Ascending aorta (tissue), 2 donors: ENCODE measurements around the gene OCRL. TPM values are rescaled to one million over a fixed set of nuclear protein-coding genes. Genes with fewer than 3 reads are reported as not detected.

Experiments used
- DNase-seq, 2 donors: peaks; one replicate each; pipeline ENCODE4 v3.0.0-alpha.2; 2019; ENCODE audit warnings: low spot score in 2 of 2
- H3K27ac ChIP-seq, 2 donors: fragments of 200-600 bp; sonication (generic); one replicate each; pipeline ENCODE4 v1.5.1; 2016 to 2017; ENCODE audit warnings: mild to moderate bottlenecking in 1 of 2
- H3K27me3 ChIP-seq: fragments of 200-600 bp; sonication (generic); one replicate; pipeline ENCODE4 v1.5.1; 2017
- H3K36me3 ChIP-seq, 2 donors: fragments of 200-600 bp; sonication (generic); one replicate each; pipeline ENCODE4 v1.5.1; 2016
- H3K4me1 ChIP-seq, 2 donors: fragments of 200-600 bp; sonication (generic); one replicate each; pipeline ENCODE4 v1.5.1; 2016 to 2017; ENCODE audit warnings: mild to moderate bottlenecking in 1 of 2
- H3K4me3 ChIP-seq, 2 donors: fragments of 200-600 bp; sonication (generic); one replicate each; pipeline ENCODE4 v1.5.1; 2016 to 2017; ENCODE audit warnings: mild to moderate bottlenecking in 1 of 2
- H3K9me3 ChIP-seq, 2 donors: fragments of 200-600 bp; sonication (generic); one replicate each; pipeline ENCODE4 v1.5.1; 2016
- CTCF ChIP-seq, 3 experiments: fragments of 200-600 bp in 2 of 3; fragments of 450-650 bp in 1 of 3; sonication (generic) in 2 of 3; IDR thresholded peaks; one replicate each; pipeline ENCODE4 v1.5.1; 2016 to 2019; ENCODE audit warnings: antibody characterized with exemption in 3 of 3, mild to moderate bottlenecking in 1 of 3, moderate library complexity in 1 of 3
- intact Hi-C: fragments of 100-400 bp; cut with DNase I; formaldehyde crosslinking; loops from one replicate; pipeline ENCODE4 v1.15.1; 2023
- total RNA-seq: library from RNA; depleted of rRNA; stranded (reverse); fragments of >200 nt; gene quantifications from one replicate; pipeline ENCODE4 v1.1.0, GENCODE V29; 2016

Gene OCRL
- 22.4 TPM for total RNA-seq

- TF ChIP-seq CTCF (IDR thresholded peaks at IDR 0.05) = peak; percentile 69 to 81 (median 80)
- H3K27me3 ChIP-seq = no peaks in the 10 kb centered on the region
- intact Hi-C loops = loop anchor here (1.0 kb wide), 1 partner anchor 17 kb away; the partner anchor contains the start of gene SMARCA1
- no peaks in the 10 kb centered on the region for H3K9me3 ChIP-seq
- DNase-seq = peak in 1 of 2 donors; percentile 79
- peak within 1 kb of the TSS; percentile 81 for H3K27ac ChIP-seq
- no peaks in the 10 kb centered on the region for H3K36me3 ChIP-seq
- H3K4me3 ChIP-seq = peak within 1 kb of the TSS; percentile 64 to 79
- H3K4me1 ChIP-seq = no peaks in the 10 kb centered on the region
These were observed at the start of gene OCRL for GRCh38 chrX:129540068-129540653. Gene OCRL (plus strand): TSS chrX:129540259. CDS start chrX:129540440, 181 bp downstream.

GRCh38 chrX:129490330-129490729 lies 49.7 kb upstream of the OCRL start:
- no peaks in the 10 kb centered on the region for H3K27me3 ChIP-seq
- DNase-seq = no peak
- no peaks in the 10 kb centered on the region for H3K4me1 ChIP-seq
- no peak overlapping the region for H3K27ac ChIP-seq
- H3K4me3 ChIP-seq = no peak overlapping the region
- intact Hi-C loops = no loop called here
- peaks cover 0 to 11% of the 10 kb centered on the region in 2 donors for H3K36me3 ChIP-seq
- TF ChIP-seq CTCF (IDR thresholded peaks at IDR 0.05) = no peak
- no peaks in the 10 kb centered on the region for H3K9me3 ChIP-seq

GRCh38 chrX:129493643-129494042 lies 46.4 kb upstream of the OCRL start:
- no peak for TF ChIP-seq CTCF (IDR thresholded peaks at IDR 0.05)
- Histone ChIP-seq H3K9me3 (no peaks in the 10 kb centered on the region), H3K4me3 (no peak overlapping the region), H3K4me1 (no peaks in the 10 kb centered on the region), H3K36me3 (peaks cover 0 to 6% of the 10 kb centered on the region in 2 donors), H3K27me3 (no peaks in the 10 kb centered on the region), H3K27ac (no peak overlapping the region)
- DNase-seq = no peak
- intact Hi-C loops = no loop called here

GRCh38 chrX:129494887-129495286 lies 45.2 kb upstream of the OCRL start:
- TF ChIP-seq CTCF (IDR thresholded peaks at IDR 0.05) = no peak
- H3K27ac ChIP-seq = no peak overlapping the region
- no peaks in the 10 kb centered on the region for H3K27me3 ChIP-seq
- H3K36me3 ChIP-seq = peaks cover 0 to 6% of the 10 kb centered on the region in 2 donors
- H3K4me1 ChIP-seq = no peaks in the 10 kb centered on the region
- intact Hi-C loops = no loop called here
- H3K4me3 ChIP-seq = no peak overlapping the region
- DNase-seq = no peak
- no peaks in the 10 kb centered on the region for H3K9me3 ChIP-seq

GRCh38 chrX:129495900-129496299 lies 44.2 kb upstream of the OCRL start:
- H3K27me3 ChIP-seq = no peaks in the 10 kb centered on the region

More at GRCh38 chrX:129495900-129496299, 44.2 kb upstream of the OCRL start:
- Histone ChIP-seq H3K9me3 (no peaks in the 10 kb centered on the region), H3K27ac (no peak overlapping the region), H3K4me3 (no peak overlapping the region), H3K36me3 (peaks cover 0 to 15% of the 10 kb centered on the region in 2 donors), H3K4me1 (no peaks in the 10 kb centered on the region)
- no peak for TF ChIP-seq CTCF (IDR thresholded peaks at IDR 0.05)
- no peak for DNase-seq
- intact Hi-C loops = no loop called here
